Uterus (tissue), 2 donors: Measurements from ENCODE around the gene GEMIN2.

Experiments
- CTCF ChIP-seq, 4 experiments: fragments of 200-600 bp in 2 of 4; fragments of 450-650 bp in 2 of 4; sonication (generic) in 2 of 4; IDR thresholded peaks; one replicate each; pipeline ENCODE4 v1.5.1; 2016 to 2019; ENCODE audit warnings: antibody characterized with exemption in 4 of 4, mild to moderate bottlenecking in 2 of 4, moderate library complexity in 1 of 4
- POLR2A ChIP-seq, 2 donors: fragments of 450-650 bp; IDR thresholded peaks; one replicate each; pipeline ENCODE4 v1.6.1; 2016; ENCODE audit warnings: antibody characterized with exemption in 2 of 2, mild to moderate bottlenecking in 1 of 2, moderate library complexity in 1 of 2

- TF ChIP-seq CTCF (IDR thresholded peaks at IDR 0.05), result peak in 1 of 4 experiments; percentile 32
- TF ChIP-seq POLR2A (IDR thresholded peaks at IDR 0.05), result peak; percentile 83 to 90
Measured at GRCh38 chr14:39174560-39175444, 60.7 kb downstream of the GEMIN2 start, which contains the start of gene PNN.
